GM20431 (cell line): Measurements from ENCODE around the gene ADCY2.

Source experiments
- in situ Hi-C: fragments of 300-500 bp; cut with MseI, MboI; formaldehyde crosslinking; loops from one replicate; pipeline ENCODE4 v1.15.0; 2020; ENCODE audit warnings: low sequenced_read_pairs; ENCODE audit not compliant: unreplicated experiment

ADCY2 gene

GRCh38 chr5:7434914-7435313, 39.0 kb downstream of the ADCY2 start:
- in situ Hi-C loops: no loop called here

GRCh38 chr5:7435503-7435902, 39.6 kb downstream of the ADCY2 start:
- in situ Hi-C loops: no loop called here

GRCh38 chr5:7436521-7436920, 40.6 kb downstream of the ADCY2 start:
- in situ Hi-C loops: no loop called here

- in situ Hi-C loops: no loop called here
Measured at GRCh38 chr5:7437836-7438235, 41.9 kb downstream of the ADCY2 start.

- in situ Hi-C loops: no loop called here
Measured at GRCh38 chr5:7445068-7445467, 49.1 kb downstream of the ADCY2 start.

GRCh38 chr5:7445831-7446230, 49.9 kb downstream of the ADCY2 start:
- in situ Hi-C loops: no loop called here

- in situ Hi-C loops: no loop called here
Measured at GRCh38 chr5:7446913-7447312, 51.0 kb downstream of the ADCY2 start.

- in situ Hi-C loops: no loop called here
Measured at GRCh38 chr5:7453947-7454346, 58.0 kb downstream of the ADCY2 start.

GRCh38 chr5:7456206-7456605, 60.3 kb downstream of the ADCY2 start:
- in situ Hi-C loops: no loop called here

- in situ Hi-C loops: no loop called here
Measured at GRCh38 chr5:7461371-7461770, 65.4 kb downstream of the ADCY2 start.

GRCh38 chr5:7462758-7463157, 66.8 kb downstream of the ADCY2 start:
- in situ Hi-C loops: no loop called here

GRCh38 chr5:7464182-7464581, 68.2 kb downstream of the ADCY2 start:
- in situ Hi-C loops: no loop called here

GRCh38 chr5:7467179-7467578, 71.2 kb downstream of the ADCY2 start:
- in situ Hi-C loops: no loop called here

- in situ Hi-C loops: no loop called here
Measured at GRCh38 chr5:7468742-7469141, 72.8 kb downstream of the ADCY2 start.

- in situ Hi-C loops: no loop called here
Measured at GRCh38 chr5:7471710-7472109, 75.8 kb downstream of the ADCY2 start.

- in situ Hi-C loops: no loop called here
Measured at GRCh38 chr5:7473115-7473514, 77.2 kb downstream of the ADCY2 start.

- in situ Hi-C loops: no loop called here
Measured at GRCh38 chr5:7473668-7474215, 77.8 kb downstream of the ADCY2 start.

GRCh38 chr5:7474821-7475403, 79.0 kb downstream of the ADCY2 start:
- in situ Hi-C loops: no loop called here

GRCh38 chr5:7478459-7478858, 82.5 kb downstream of the ADCY2 start:
- in situ Hi-C loops: no loop called here

GRCh38 chr5:7488734-7489133, 92.8 kb downstream of the ADCY2 start:
- in situ Hi-C loops: no loop called here

GRCh38 chr5:7492371-7492770, 96.4 kb downstream of the ADCY2 start:
- in situ Hi-C loops: no loop called here

GRCh38 chr5:7493081-7493480, 97.1 kb downstream of the ADCY2 start:
- in situ Hi-C loops: no loop called here
